Measurements from ENCODE around the gene FOXP1. TPM values are rescaled to one million over a fixed set of nuclear protein-coding genes. Genes with fewer than 3 reads are reported as not detected.
A peak's percentile ranks its signal among the peaks of the same experiment; 100 is the strongest.

FOXP1 gene
- total RNA-seq, 4 donors from 2014 or later: 49.8 to 157 (median 71.9) TPM

GRCh38 chr3:71109241-71109976, 474.1 kb downstream of the FOXP1 start:
- H3K27ac ChIP-seq: no peak overlapping the region
- peaks cover 16% of the 10 kb centered on the region for H3K36me3 ChIP-seq
- TF ChIP-seq POLR2A (IDR thresholded peaks at IDR 0.05) (no peak), CTCF (IDR thresholded peaks at IDR 0.05) (no peak), EP300 (IDR thresholded peaks at IDR 0.05) (no peak), POLR2AphosphoS5 (IDR thresholded peaks at IDR 0.05) (no peak)
- H3K27me3 ChIP-seq: no peaks in the 10 kb centered on the region
- WGBS: 67% methylated on average over 8 of the region's 8 CpGs
- no peaks in the 10 kb centered on the region for H3K9me3 ChIP-seq
- DNase-seq (ENCODE audit: low spot score in 2 of 2): no peak
- H3K4me1 ChIP-seq: peaks cover 18% of the 10 kb centered on the region
- no peak overlapping the region for H3K4me3 ChIP-seq

GRCh38 chr3:71107926-71108325, 475.6 kb downstream of the FOXP1 start:
- Histone ChIP-seq H3K4me1 (peaks cover 30% of the 10 kb centered on the region), H3K4me3 (no peak overlapping the region), H3K27ac (no peak overlapping the region), H3K27me3 (no peaks in the 10 kb centered on the region), H3K9me3 (no peaks in the 10 kb centered on the region), H3K36me3 (peaks cover 16% of the 10 kb centered on the region)
- DNase-seq (ENCODE audit: low spot score in 2 of 2): no peak
- WGBS: 40% methylated on average over 3 of the region's 3 CpGs
- TF ChIP-seq POLR2A (IDR thresholded peaks at IDR 0.05): no peak
- TF ChIP-seq CTCF (IDR thresholded peaks at IDR 0.05): no peak
- TF ChIP-seq EP300 (IDR thresholded peaks at IDR 0.05): no peak
- no peak for TF ChIP-seq POLR2AphosphoS5 (IDR thresholded peaks at IDR 0.05)

GRCh38 chr3:71104976-71105375, 478.6 kb downstream of the FOXP1 start:
- Histone ChIP-seq H3K4me3 (no peak overlapping the region), H3K27me3 (no peaks in the 10 kb centered on the region), H3K9me3 (no peaks in the 10 kb centered on the region), H3K4me1 (peaks cover 46% of the 10 kb centered on the region), H3K36me3 (no peaks in the 10 kb centered on the region), H3K27ac (no peak overlapping the region)
- no peak for DNase-seq (ENCODE audit: low spot score in 2 of 2)
- 89% methylated on average over 6 of the region's 6 CpGs for WGBS
- TF ChIP-seq POLR2A (IDR thresholded peaks at IDR 0.05): no peak
- TF ChIP-seq EP300 (IDR thresholded peaks at IDR 0.05): no peak
- TF ChIP-seq CTCF (IDR thresholded peaks at IDR 0.05): no peak
- TF ChIP-seq POLR2AphosphoS5 (IDR thresholded peaks at IDR 0.05): no peak

GRCh38 chr3:71104556-71104955, 479.0 kb downstream of the FOXP1 start:
- no peak for DNase-seq (ENCODE audit: low spot score in 2 of 2)
- 80% methylated on average over 3 of the region's 3 CpGs for WGBS
- no peak overlapping the region for H3K27ac ChIP-seq
- no peaks in the 10 kb centered on the region for H3K36me3 ChIP-seq
- no peak overlapping the region for H3K4me3 ChIP-seq
- H3K9me3 ChIP-seq: no peaks in the 10 kb centered on the region
- no peak for TF ChIP-seq CTCF (IDR thresholded peaks at IDR 0.05)
- TF ChIP-seq EP300 (IDR thresholded peaks at IDR 0.05): no peak
- no peak for TF ChIP-seq POLR2AphosphoS5 (IDR thresholded peaks at IDR 0.05)
- TF ChIP-seq POLR2A (IDR thresholded peaks at IDR 0.05): no peak
- peaks cover 46% of the 10 kb centered on the region for H3K4me1 ChIP-seq
- H3K27me3 ChIP-seq: no peaks in the 10 kb centered on the region

GRCh38 chr3:71104121-71104541, 479.4 kb downstream of the FOXP1 start:
- no peak for DNase-seq (ENCODE audit: low spot score in 2 of 2)
- peaks cover 42% of the 10 kb centered on the region for H3K4me1 ChIP-seq
- H3K4me3 ChIP-seq: no peak overlapping the region
- H3K27ac ChIP-seq: peak overlapping the region; percentile 23
- no peaks in the 10 kb centered on the region for H3K9me3 ChIP-seq
- H3K36me3 ChIP-seq: no peaks in the 10 kb centered on the region
- TF ChIP-seq POLR2AphosphoS5 (IDR thresholded peaks at IDR 0.05) (no peak), EP300 (IDR thresholded peaks at IDR 0.05) (no peak), POLR2A (IDR thresholded peaks at IDR 0.05) (no peak), CTCF (IDR thresholded peaks at IDR 0.05) (no peak)
- 73% methylated on average over 6 of the region's 6 CpGs for WGBS
- H3K27me3 ChIP-seq: no peaks in the 10 kb centered on the region
